Measurements from ENCODE around the gene GPRC5D. TPM values are rescaled to one million over a fixed set of nuclear protein-coding genes. Genes with fewer than 3 reads are reported as not detected.

GPRC5D gene
- polyA plus RNA-seq, 2 donors = 0.31 to 0.69 TPM

DNA sequence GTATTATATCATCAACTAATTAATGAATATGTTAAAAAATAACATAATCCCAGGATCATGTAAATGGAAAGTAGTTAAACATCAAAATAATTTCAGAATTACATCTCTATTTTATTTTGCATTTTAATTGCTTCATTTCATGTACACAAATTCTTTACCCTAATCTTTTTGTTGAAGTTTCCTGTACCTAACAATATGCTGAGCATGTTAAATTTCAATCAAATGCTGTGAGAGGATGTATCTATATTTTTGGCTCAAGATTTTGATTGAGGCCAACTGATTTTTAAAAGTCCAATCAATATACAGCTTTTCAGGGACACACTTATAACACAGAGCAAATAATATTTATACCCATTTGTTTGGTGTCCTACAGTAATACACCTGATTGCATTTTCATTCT lies 6.4 kb downstream of the GPRC5D start:
- no peaks in the 10 kb centered on the region for H3K27me3 ChIP-seq (ENCODE audit: control insufficient read depth in 1 of 2, insufficient read depth in 2 of 2, low read length in 2 of 2)
- no peak overlapping the region for H3K4me3 ChIP-seq (ENCODE audit: low read depth in 1 of 2, low read length in 2 of 2)
- no peak overlapping the region for H3K27ac ChIP-seq (ENCODE audit: low read depth in 2 of 2, low read length in 1 of 2)
- H3K36me3 ChIP-seq (ENCODE audit: control insufficient read depth in 2 of 2, insufficient read depth in 2 of 2, low read length in 1 of 2) = peaks cover 0 to 4% of the 10 kb centered on the region in 2 donors
- H3K4me1 ChIP-seq (ENCODE audit: control insufficient read depth in 2 of 2, insufficient read depth in 2 of 2, low read length in 1 of 2) = no peaks in the 10 kb centered on the region
- no peaks in the 10 kb centered on the region for H3K9me3 ChIP-seq (ENCODE audit: control insufficient read depth in 2 of 2, insufficient read depth in 1 of 2, low read depth in 1 of 2, low read length in 1 of 2)

DNA sequence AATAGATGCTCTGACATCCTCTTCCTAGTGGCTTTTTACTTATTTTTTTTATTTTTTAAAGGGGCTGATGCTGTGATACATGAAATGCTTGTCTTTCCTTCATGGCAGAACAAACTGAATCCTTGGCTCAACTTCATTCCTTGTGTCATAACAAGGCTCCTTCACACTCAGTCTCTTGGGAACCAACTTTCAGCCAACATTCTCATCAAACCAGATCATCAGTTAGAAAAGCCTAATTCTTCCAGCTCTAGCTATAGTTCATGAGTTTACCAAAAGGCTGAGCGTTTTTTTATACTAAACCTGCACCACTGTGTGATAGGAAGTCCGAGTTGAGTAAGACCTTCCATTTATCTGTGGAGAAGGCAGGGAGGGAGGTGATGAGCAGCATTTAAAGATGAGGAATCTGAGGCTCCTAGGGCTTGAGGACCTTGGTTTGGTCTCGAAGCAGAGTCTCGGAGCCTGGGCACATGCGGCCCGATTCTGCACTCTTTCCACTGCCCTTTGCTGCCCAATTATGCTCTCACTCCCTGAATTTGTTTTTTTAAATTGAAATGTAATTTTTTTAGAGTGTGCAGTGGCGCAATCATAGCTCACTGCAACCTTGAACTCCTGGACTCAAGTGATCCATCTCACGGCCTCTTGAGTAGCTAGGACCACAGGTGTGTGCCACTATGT lies 8.2 kb downstream of the GPRC5D start:
- H3K36me3 ChIP-seq (ENCODE audit: control insufficient read depth in 2 of 2, insufficient read depth in 2 of 2, low read length in 1 of 2) = peaks cover 0 to 2% of the 10 kb centered on the region in 2 donors
- 87 to 93% methylated on average over 8 of the region's 8 CpGs for WGBS, 2 donors
- H3K9me3 ChIP-seq (ENCODE audit: control insufficient read depth in 2 of 2, insufficient read depth in 1 of 2, low read depth in 1 of 2, low read length in 1 of 2) = no peaks in the 10 kb centered on the region
- no peaks in the 10 kb centered on the region for H3K4me1 ChIP-seq (ENCODE audit: control insufficient read depth in 2 of 2, insufficient read depth in 2 of 2, low read length in 1 of 2)
- H3K27ac ChIP-seq (ENCODE audit: low read depth in 2 of 2, low read length in 1 of 2) = no peak overlapping the region
- no peaks in the 10 kb centered on the region for H3K27me3 ChIP-seq (ENCODE audit: control insufficient read depth in 1 of 2, insufficient read depth in 2 of 2, low read length in 2 of 2)
- no peak overlapping the region for H3K4me3 ChIP-seq (ENCODE audit: low read depth in 1 of 2, low read length in 2 of 2)

DNA sequence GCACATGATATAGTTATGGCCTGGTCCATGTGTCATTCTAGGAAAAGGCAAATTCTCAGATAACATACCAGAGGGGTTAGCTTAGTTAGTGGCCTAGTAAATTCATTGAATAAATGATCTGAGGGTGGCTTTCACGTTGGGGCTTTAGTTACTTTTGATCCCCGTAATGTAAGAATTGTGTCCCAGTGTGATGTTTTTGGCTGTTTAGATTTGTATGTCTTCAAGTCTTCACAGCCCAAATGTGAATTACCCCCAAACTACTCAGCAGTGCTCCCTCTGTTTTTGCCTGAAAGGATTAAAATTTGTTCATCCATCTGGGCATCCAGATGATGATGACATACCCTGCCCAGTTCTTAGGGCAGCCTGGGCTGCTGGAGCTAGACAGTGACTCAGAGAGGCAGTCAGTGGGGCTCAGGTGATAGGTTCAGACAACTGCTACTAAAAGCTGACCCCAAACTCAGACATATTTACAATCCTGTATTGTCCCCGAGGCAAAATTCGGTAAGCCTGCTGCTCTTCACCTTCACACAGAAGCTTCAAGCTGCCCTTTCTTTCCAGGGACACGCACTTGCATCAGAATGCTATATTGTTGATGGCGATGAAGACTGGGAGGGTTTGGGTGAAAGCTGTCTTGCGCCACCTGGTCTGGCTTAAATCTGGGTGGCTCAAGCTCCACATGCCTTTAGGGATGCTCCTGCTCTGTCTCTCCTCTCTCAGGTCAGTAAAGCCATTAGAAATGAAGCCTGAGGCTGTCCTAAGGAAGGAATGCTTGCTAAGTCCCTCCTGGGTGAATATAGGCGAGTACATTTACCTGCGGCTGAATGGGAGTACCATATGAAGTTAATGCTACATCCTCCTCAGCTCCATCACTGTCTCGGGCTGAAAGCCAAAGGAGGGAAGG lies 10.3 kb downstream of the GPRC5D start:
- 93 to 95% methylated on average over 10 of the region's 10 CpGs for WGBS, 2 donors
- Histone ChIP-seq H3K36me3 (ENCODE audit: control insufficient read depth in 2 of 2, insufficient read depth in 2 of 2, low read length in 1 of 2) (peaks cover 0 to 2% of the 10 kb centered on the region in 2 donors), H3K4me3 (ENCODE audit: low read depth in 1 of 2, low read length in 2 of 2) (no peak overlapping the region), H3K27ac (ENCODE audit: low read depth in 2 of 2, low read length in 1 of 2) (no peak overlapping the region), H3K4me1 (ENCODE audit: control insufficient read depth in 2 of 2, insufficient read depth in 2 of 2, low read length in 1 of 2) (no peaks in the 10 kb centered on the region), H3K27me3 (ENCODE audit: control insufficient read depth in 1 of 2, insufficient read depth in 2 of 2, low read length in 2 of 2) (no peaks in the 10 kb centered on the region), H3K9me3 (ENCODE audit: control insufficient read depth in 2 of 2, insufficient read depth in 1 of 2, low read depth in 1 of 2, low read length in 1 of 2) (no peaks in the 10 kb centered on the region)

DNA sequence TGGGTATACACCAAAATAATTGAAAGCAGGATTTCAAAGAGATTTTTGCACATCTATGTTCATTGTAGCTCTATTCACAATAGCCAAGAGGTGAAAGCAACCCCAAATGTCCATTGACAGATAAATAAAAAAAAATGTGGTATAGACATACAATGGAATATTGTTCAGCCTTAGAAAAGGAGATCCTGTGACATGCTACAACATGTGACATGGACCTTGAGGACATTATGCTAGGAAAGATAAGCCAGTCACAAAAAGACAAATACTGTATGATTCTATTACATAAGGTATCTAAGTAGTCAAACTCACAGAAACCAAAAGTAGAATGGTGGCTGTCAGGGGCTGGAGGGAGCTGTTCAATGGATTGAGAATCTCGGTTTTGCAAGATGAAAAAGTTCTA lies 12.1 kb downstream of the GPRC5D start:
- Histone ChIP-seq H3K9me3 (ENCODE audit: control insufficient read depth in 2 of 2, insufficient read depth in 1 of 2, low read depth in 1 of 2, low read length in 1 of 2) (no peaks in the 10 kb centered on the region), H3K4me1 (ENCODE audit: control insufficient read depth in 2 of 2, insufficient read depth in 2 of 2, low read length in 1 of 2) (no peaks in the 10 kb centered on the region), H3K36me3 (ENCODE audit: control insufficient read depth in 2 of 2, insufficient read depth in 2 of 2, low read length in 1 of 2) (peaks cover 0 to 2% of the 10 kb centered on the region in 2 donors)

DNA sequence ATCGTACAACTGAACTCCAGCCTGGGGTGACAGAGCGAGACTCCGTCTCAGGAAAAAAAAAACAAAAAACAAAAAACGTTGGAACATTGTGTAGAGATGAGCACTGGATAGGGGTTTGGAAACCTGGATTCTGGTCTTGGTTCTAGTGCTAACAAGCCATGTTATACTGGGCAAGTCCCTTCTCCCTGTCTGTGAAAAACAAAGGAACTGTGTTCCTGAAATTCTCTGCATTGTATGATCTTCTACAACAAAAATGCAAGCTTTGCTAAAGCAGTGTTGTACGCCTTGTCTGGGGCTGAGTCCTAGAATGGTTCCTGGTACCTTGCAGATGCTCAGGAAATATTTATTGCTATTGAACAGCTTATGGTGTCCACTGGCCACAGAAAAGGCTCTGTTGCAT lies 13.4 kb downstream of the GPRC5D start:
- Histone ChIP-seq H3K4me3 (ENCODE audit: low read depth in 1 of 2, low read length in 2 of 2) (no peak overlapping the region), H3K27ac (ENCODE audit: low read depth in 2 of 2, low read length in 1 of 2) (no peak overlapping the region), H3K9me3 (ENCODE audit: control insufficient read depth in 2 of 2, insufficient read depth in 1 of 2, low read depth in 1 of 2, low read length in 1 of 2) (no peaks in the 10 kb centered on the region), H3K4me1 (ENCODE audit: control insufficient read depth in 2 of 2, insufficient read depth in 2 of 2, low read length in 1 of 2) (no peaks in the 10 kb centered on the region), H3K27me3 (ENCODE audit: control insufficient read depth in 1 of 2, insufficient read depth in 2 of 2, low read length in 2 of 2) (no peaks in the 10 kb centered on the region), H3K36me3 (ENCODE audit: control insufficient read depth in 2 of 2, insufficient read depth in 2 of 2, low read length in 1 of 2) (peaks cover 0 to 2% of the 10 kb centered on the region in 2 donors)
- WGBS, 2 donors = 86 to 87% methylated on average over 5 of the region's 5 CpGs

More for the DNA sequence above, 12.1 kb downstream of the GPRC5D start:
- 72 to 73% methylated on average over 1 of the region's 1 CpG for WGBS, 2 donors
- no peak overlapping the region for H3K27ac ChIP-seq (ENCODE audit: low read depth in 2 of 2, low read length in 1 of 2)
- H3K4me3 ChIP-seq (ENCODE audit: low read depth in 1 of 2, low read length in 2 of 2) = no peak overlapping the region
- H3K27me3 ChIP-seq (ENCODE audit: control insufficient read depth in 1 of 2, insufficient read depth in 2 of 2, low read length in 2 of 2) = no peaks in the 10 kb centered on the region

DNA sequence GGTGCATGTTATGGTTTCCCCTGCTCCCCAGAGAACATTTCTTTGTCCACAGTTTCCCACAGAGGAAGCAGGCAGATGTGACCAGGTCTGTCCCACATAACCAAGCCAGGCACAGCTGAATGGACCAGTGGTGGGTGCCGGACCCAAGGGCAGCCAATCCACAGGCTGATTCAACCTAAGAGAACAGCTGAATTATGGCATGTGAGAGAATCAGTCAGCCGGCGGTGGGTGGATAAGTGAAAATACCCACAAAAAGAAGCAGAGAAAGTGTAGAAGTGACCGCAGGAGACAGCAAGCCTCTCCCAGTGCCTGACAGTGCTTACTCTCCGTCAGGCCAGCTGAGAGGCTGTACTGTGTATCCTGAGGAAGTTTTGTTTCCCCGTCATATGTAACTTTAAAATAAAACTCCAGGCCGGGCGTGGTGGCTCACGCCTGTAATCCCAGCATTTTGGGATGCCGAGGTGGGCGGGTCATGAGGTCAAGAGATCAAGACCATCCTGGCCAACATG lies 14.9 kb downstream of the GPRC5D start:
- Histone ChIP-seq H3K4me3 (ENCODE audit: low read depth in 1 of 2, low read length in 2 of 2) (no peak overlapping the region), H3K36me3 (ENCODE audit: control insufficient read depth in 2 of 2, insufficient read depth in 2 of 2, low read length in 1 of 2) (peaks cover 0 to 2% of the 10 kb centered on the region in 2 donors), H3K4me1 (ENCODE audit: control insufficient read depth in 2 of 2, insufficient read depth in 2 of 2, low read length in 1 of 2) (no peaks in the 10 kb centered on the region), H3K27ac (ENCODE audit: low read depth in 2 of 2, low read length in 1 of 2) (no peak overlapping the region), H3K27me3 (ENCODE audit: control insufficient read depth in 1 of 2, insufficient read depth in 2 of 2, low read length in 2 of 2) (no peaks in the 10 kb centered on the region), H3K9me3 (ENCODE audit: control insufficient read depth in 2 of 2, insufficient read depth in 1 of 2, low read depth in 1 of 2, low read length in 1 of 2) (no peaks in the 10 kb centered on the region)
- WGBS, 2 donors = 96 to 97% methylated on average over 11 of the region's 11 CpGs

DNA sequence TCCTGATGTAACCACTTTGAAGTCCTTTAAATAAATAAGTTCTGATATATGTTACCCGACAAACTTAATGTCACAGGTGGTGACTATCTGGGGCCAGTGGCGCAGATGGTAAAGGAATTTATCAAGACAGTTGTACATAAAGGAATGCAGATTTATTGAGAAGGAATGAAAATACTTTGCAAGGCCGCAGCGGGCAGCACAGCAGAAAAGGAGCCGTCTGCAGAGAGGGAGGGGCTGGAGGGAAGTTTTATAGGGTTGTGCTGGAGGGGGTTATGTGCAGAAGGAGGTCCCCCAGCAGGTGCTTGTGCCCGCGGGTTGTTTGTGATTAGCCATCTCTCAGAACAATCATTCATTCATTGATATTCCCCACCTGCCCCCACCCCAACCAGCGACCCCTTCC lies 17.4 kb downstream of the GPRC5D start:
- no peak overlapping the region for H3K4me3 ChIP-seq (ENCODE audit: low read depth in 1 of 2, low read length in 2 of 2)
- no peak overlapping the region for H3K27ac ChIP-seq (ENCODE audit: low read depth in 2 of 2, low read length in 1 of 2)
- no peaks in the 10 kb centered on the region for H3K4me1 ChIP-seq (ENCODE audit: control insufficient read depth in 2 of 2, insufficient read depth in 2 of 2, low read length in 1 of 2)
- H3K27me3 ChIP-seq (ENCODE audit: control insufficient read depth in 1 of 2, insufficient read depth in 2 of 2, low read length in 2 of 2) = no peaks in the 10 kb centered on the region
- peaks cover 0 to 2% of the 10 kb centered on the region in 2 donors for H3K36me3 ChIP-seq (ENCODE audit: control insufficient read depth in 2 of 2, insufficient read depth in 2 of 2, low read length in 1 of 2)
- no peaks in the 10 kb centered on the region for H3K9me3 ChIP-seq (ENCODE audit: control insufficient read depth in 2 of 2, insufficient read depth in 1 of 2, low read depth in 1 of 2, low read length in 1 of 2)
- 61 to 69% methylated on average over 8 of the region's 8 CpGs for WGBS, 2 donors

DNA sequence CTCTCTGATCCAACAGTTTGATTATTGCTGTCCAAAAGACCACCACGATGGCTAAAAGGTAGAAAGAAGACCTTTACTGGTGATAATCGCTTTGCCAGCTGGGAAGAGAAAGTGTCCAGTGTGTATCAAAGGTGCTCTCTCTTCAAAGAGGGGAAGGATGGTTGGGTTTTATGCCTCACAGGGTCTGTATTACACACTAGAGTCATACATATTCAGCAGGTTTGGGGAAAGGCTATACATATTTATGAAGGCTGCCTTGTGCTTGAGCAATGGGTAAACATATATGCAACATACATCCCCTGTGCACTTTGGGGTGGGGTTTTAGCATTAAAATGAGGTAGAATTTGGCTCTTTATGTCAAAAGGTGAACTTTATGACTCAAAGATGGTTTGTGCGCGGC lies 18.2 kb downstream of the GPRC5D start:
- Histone ChIP-seq H3K27me3 (ENCODE audit: control insufficient read depth in 1 of 2, insufficient read depth in 2 of 2, low read length in 2 of 2) (no peaks in the 10 kb centered on the region), H3K9me3 (ENCODE audit: control insufficient read depth in 2 of 2, insufficient read depth in 1 of 2, low read depth in 1 of 2, low read length in 1 of 2) (no peaks in the 10 kb centered on the region), H3K4me1 (ENCODE audit: control insufficient read depth in 2 of 2, insufficient read depth in 2 of 2, low read length in 1 of 2) (no peaks in the 10 kb centered on the region), H3K4me3 (ENCODE audit: low read depth in 1 of 2, low read length in 2 of 2) (no peak overlapping the region), H3K27ac (ENCODE audit: low read depth in 2 of 2, low read length in 1 of 2) (no peak overlapping the region), H3K36me3 (ENCODE audit: control insufficient read depth in 2 of 2, insufficient read depth in 2 of 2, low read length in 1 of 2) (peaks cover 0 to 2% of the 10 kb centered on the region in 2 donors)
- WGBS, 2 donors = 91 to 98% methylated on average over 4 of the region's 4 CpGs

DNA sequence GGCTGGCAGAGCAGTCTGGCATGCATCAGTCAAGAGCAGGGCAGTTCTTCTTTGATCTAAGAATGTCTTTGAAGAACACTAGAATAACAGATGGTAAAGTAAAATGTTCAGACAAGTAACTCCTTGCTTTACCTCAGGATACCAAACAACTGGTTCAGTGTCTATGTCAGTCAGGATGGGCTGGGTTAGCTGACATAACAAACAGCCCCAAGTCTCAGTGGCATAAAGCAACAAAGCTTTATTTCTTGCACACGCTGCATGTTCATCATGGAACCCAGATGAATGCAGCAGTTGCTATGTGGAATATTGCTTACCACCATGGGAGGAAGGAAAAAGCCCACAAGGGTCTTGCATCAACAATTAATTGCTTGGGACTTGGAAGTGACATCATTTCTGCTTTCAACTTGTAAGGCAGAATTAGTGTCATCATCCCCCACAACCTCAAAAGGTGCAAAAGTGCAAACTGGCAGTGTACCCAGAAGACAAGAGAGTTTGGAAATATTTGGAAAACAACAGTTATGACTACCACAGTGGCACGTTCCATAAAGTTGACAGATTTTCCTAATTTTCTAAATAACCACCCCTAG lies 21.2 kb downstream of the GPRC5D start:
- Histone ChIP-seq H3K36me3 (ENCODE audit: control insufficient read depth in 2 of 2, insufficient read depth in 2 of 2, low read length in 1 of 2) (peaks cover 0 to 2% of the 10 kb centered on the region in 2 donors), H3K4me1 (ENCODE audit: control insufficient read depth in 2 of 2, insufficient read depth in 2 of 2, low read length in 1 of 2) (peaks cover 0 to 2% of the 10 kb centered on the region in 2 donors), H3K9me3 (ENCODE audit: control insufficient read depth in 2 of 2, insufficient read depth in 1 of 2, low read depth in 1 of 2, low read length in 1 of 2) (no peaks in the 10 kb centered on the region), H3K27ac (ENCODE audit: low read depth in 2 of 2, low read length in 1 of 2) (no peak overlapping the region), H3K4me3 (ENCODE audit: low read depth in 1 of 2, low read length in 2 of 2) (no peak overlapping the region), H3K27me3 (ENCODE audit: control insufficient read depth in 1 of 2, insufficient read depth in 2 of 2, low read length in 2 of 2) (no peaks in the 10 kb centered on the region)
- 84 to 88% methylated on average over 2 of the region's 2 CpGs for WGBS, 2 donors

All from esophagus (tissue), 2 donors.